ENCODE data around the gene FGD4.

FGD4 gene

DNA sequence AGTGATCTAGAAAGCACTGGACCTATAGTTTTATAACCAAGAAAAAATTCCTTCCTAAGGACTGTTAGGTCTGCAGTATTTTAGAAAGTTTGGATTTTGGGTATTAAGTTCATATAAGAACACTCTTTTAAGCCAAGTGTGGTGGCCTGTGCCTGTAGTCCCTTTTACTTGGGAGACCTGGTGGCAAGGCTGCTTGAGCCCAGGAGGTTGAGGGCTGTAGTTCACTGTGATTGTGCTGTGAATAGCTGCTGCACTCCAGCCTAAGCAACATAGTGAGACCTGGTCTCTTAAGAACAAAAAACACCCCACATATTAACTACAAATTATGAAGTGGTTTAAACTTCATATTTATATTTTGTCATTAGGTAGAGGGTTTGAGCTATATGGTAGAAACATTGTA, 289.4 kb downstream of the FGD4 start:
- no peak for DNase-seq

DNA sequence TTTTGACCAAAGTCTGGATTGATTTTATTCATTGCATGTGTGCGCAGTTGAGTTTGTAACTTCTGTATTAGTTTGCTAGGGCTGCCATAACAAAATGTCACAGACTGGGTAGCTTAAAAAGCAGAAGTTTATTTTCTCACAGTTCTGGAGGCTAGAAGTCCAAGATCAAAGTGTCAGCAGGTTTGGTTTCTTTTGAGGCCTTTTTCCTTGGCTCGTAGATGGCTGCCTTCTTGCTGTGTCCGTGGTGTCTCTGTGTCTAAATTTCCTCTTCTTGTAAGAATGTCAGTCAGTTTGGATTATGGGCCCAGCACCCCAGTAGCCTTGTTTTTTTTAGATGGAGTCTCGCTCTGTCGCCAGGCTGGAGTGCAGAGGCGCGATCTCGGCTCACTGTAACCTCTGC, 291.6 kb downstream of the FGD4 start:
- no peak for DNase-seq

DNA sequence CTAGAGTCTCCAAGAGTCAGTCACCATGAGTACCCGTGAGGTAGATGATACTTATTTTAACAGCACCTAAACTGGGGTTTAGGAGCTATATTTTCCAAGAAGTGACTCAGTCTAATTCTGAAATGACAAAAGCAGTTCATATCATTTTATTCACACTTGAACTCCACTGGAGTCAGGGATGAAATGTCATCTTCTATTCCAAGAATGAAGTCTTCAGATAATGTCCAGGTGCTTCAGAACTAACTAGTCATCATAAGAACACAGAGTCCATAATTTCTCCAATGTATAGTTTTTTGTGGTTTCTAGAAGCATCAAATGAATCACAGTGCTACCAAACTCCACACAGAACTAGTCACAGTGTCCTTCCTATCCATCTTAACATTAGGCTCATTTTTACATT, 293.0 kb downstream of the FGD4 start:
- DNase-seq, result no peak

DNA sequence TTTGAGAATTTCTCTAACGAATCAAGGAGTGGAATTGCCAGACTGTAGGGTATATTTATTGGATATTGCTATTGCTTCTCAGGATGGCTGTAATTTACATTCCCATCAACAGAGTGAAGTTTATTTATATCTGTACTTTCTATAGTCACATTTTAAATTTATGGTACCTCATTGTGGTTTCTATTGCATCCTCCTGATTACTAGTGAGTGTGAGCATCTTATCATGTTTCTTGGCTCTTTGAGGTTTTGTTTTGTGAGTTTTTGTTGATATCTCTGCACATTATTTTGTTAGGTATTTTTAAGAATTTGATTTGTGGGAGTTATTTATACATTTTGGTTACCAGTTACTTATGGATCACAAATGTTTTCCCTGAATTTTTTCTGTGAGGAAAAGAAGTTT, 293.7 kb downstream of the FGD4 start:
- no peak for DNase-seq

All from activated CD4-positive, alpha-beta T cell treated with anti-CD3 and anti-CD28 coated beads, Interleukin-2, amount 50 U/mL, for 48 hours (primary cell).